ENCODE measurements around the gene CWH43.

DNA sequence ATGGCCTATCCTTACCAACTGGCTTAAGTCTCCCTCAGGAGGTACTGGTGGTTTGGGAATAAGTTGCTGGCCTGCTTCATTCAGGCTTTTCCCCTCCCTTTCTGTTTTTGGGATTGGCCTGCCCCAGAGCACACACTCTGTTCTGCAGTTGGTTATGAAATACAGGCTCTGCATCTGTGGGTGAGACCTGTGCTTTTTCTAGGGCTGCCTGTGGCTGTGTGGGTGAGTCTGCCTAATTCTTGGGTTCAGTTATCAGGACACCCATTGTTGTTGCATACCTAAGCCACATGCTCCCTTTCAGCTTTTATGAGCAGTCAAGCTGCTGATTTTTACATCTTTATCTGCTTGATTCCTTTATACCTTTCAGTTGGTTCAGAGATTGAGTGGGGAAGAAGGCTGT is 19.0 kb upstream of the CWH43 start:
- TF ChIP-seq, protein P1, sequence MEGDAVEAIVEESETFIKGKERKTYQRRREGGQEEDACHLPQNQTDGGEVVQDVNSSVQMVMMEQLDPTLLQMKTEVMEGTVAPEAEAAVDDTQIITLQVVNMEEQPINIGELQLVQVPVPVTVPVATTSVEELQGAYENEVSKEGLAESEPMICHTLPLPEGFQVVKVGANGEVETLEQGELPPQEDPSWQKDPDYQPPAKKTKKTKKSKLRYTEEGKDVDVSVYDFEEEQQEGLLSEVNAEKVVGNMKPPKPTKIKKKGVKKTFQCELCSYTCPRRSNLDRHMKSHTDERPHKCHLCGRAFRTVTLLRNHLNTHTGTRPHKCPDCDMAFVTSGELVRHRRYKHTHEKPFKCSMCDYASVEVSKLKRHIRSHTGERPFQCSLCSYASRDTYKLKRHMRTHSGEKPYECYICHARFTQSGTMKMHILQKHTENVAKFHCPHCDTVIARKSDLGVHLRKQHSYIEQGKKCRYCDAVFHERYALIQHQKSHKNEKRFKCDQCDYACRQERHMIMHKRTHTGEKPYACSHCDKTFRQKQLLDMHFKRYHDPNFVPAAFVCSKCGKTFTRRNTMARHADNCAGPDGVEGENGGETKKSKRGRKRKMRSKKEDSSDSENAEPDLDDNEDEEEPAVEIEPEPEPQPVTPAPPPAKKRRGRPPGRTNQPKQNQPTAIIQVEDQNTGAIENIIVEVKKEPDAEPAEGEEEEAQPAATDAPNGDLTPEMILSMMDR (conservative IDR thresholded peaks at IDR 0.05; ENCODE audit: low read depth, low read length) = no peak
- TF ChIP-seq EZH2 (IDR thresholded peaks at IDR 0.05; ENCODE audit: low read length, unreplicated experiment) (no peak), EZH2phosphoT487 (IDR thresholded peaks at IDR 0.05; ENCODE audit: borderline replicate concordance, low read length) (no peak)

All from PC-3 (cell line).